Fibroblast of skin of left quadriceps (primary cell): Measurements from ENCODE around the gene VMO1.
A peak's percentile ranks its signal among the peaks of the same experiment; 100 is the strongest.
"Not testable (repeated sequence)": the region's sequence is repeated elsewhere in the genome, so short reads cannot be mapped to it uniquely, and the experiment has no call there.

ENCODE experiments used
- DNase-seq, 2 experiments: peaks; one replicate each; pipeline ENCODE4 v3.0.0-alpha.2; 2013; ENCODE audit warnings: low read depth in 2 of 2

Gene VMO1, protein sequence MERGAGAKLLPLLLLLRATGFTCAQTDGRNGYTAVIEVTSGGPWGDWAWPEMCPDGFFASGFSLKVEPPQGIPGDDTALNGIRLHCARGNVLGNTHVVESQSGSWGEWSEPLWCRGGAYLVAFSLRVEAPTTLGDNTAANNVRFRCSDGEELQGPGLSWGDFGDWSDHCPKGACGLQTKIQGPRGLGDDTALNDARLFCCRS

DNA sequence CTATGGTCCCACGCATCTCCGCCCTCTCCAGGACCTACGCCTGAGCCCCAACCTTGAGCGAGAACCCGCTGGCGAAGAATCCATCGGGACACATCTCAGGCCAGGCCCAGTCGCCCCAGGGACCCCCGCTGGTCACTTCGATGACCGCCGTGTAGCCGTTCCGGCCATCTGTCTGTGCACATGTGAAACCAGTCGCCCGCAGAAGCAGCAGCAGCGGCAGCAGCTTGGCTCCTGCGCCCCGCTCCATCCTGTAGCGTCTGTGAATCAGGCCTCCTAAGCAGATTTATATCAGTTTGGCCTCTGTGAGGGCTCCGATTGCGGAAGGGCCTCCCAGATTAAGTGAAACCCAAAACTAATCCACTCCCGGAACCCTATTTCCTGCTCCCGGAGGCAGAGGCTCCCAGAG, at the start of gene VMO1:
TSS of gene VMO1 (minus strand) at position 259 of the 406 bp plus-strand sequence. CDS start at position 247, 12 bp downstream.
- DNase-seq: no peak

DNA sequence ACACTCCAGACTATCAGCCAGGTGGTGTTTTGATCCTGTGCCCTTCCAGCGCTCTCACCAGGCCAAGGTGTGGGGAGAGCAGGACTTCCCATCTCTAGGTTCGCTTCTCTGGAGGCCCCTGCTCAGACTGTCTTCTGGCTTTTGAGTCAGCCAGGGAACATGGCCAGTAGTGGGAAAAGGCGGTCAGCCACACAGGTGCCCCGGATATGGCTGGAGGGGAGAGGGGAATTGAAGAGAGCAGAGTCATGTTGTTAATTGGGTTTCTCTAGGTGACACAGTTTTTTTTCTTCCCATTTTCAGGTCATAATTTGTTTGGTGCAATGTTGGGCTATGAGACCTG, 48.5 kb upstream of the VMO1 start:
- DNase-seq: no peak

DNA sequence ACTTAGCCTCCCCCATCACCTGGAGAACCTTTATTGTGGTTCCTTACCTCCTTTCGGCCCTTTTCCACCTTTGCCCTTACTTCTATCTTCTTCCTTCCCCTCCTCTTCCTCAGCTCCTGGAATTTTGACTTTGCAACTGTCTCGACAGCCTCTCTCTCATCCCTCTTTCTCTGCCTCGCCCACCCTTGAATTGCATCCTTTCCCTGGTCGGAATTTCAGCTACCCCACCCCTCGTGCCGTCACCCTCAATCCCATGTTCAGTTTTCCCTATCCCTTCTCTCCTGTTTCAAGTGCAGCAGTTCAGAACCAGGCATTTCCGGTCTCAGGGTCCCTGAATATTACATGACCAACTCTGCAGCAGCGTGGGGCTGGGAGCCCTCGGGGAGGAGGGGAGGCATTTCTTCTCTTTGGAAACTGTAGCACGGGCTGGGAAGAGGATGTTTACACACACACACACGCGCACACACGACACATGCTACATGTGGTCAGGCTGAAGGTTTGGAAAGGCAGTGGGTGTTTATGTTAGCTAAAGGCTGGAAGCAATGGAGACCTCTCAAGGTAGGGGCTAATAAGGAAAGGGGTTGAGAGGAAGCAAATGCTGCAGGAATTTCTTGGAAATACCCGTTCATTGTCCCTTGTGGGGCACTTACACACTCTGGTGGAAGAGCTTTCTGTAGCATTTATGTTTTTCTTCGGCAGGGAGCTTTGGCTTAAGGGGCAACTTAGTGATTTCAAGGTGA, 47.9 kb upstream of the VMO1 start:
- peak in 1 of 2 experiments; percentile 14 for DNase-seq

DNA sequence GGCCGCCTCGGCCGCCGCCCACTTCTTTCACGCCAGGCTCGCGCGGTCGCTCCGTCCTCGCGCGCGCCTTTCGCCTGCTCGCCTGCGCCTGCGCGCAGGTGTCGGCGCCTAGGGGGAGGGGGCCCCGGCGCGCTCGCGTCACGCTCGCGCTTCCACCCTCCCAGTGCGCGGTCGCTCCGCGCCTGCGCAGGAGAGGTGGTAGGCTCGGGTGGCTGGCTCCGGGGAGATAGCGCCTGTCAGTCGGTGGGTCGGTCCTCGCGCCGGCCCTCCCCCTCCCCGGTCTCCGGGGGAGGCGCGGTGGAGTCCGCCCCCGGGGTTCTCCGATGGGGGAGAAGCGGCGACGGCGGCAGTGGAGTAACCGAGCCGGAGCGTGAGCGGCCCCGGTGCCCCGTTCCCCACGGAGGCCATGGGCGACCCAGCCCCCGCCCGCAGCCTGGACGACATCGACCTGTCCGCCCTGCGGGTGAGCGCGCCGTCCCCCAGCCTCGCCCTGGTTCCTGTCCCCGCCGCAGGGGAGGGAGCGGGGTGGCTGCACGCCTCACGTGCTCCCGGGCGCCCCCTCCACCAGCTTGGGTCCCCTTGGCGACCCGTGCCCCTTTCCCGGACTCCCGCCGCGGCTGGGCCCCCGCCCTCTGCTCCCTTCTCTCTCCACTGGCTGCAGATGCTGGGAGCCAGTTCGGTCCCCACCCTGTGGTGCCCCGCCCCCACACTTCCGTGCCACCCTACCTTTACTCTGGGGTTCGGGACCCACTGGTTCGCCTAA, 47.2 kb upstream of the VMO1 start, which contains the start of gene MINK1:
TSS of gene MINK1 (plus strand) at position 163 of the 763 bp plus-strand sequence. CDS start at position 407, 244 bp downstream.
- DNase-seq: peak; percentile 87

DNA sequence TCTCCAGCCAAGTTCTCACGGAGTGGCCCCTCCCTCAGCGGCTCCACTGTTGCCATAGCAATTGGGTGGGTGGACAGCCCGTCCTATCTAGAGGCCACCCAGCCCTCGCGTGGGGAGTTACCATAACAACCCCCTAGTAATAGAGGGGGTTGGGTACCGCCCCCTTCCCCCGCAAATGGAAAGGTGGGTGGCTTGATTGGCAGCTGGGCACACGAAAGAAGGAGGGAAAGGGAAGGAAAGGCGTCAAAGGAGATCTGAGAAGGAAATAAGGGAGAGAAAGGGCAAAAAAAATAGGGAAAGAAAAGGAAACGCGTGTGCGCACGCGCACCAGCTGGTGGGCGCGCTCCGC, 46.6 kb upstream of the VMO1 start:
- not testable (repeated sequence) for DNase-seq

DNA sequence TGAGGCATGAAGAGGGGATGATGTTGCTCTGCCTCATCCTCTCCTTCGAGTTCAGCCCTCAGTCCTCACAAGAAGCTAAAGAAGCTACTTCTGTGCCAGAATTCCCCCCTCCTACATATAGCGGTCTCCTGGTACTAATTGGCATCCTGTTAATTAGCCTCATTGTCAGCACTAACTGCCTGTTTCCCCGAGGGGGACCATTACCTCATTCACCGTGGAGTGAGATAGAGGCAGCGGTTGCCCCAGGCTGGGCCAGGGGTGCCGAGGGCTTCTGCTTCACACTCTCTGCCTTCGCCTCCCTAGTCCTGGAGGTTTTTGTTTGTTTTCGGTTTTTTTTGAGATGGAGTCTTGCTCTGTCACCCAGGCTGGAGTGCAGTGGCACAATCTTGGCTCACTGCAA, 41.2 kb upstream of the VMO1 start:
- DNase-seq: no peak

DNA sequence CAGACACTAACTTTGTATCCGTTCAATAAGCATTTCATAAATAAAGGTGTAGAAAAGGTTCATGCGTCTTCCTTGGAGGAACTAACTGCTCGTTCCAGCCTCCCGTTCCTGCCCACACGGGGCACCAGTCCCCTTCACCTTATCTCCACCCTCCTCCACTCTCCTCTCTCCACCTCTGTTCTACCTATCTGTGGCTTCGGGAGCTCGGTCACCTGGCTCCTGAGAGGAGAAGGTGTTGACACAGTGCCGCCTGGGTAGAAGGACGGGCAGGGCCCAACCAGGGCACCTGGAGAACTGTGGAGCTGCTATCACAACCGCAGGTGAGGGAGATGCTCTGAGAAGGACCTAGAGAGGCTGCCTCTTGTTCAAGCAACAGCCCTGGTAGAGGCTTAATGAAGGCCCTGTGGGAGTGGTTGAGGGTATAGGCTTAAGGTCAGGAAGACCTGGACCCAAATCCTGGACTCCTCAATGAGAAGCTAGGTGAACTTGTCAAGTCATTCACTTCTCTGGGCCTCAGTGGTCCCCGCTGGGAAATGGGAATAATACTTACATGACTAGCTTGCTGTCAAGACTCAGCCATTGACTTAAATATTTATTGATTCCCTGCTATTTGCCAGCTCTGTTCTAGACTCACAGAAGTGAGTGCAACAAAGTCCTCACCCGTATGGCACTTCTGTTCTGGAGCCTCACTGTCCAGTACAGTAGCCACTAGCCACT, 37.4 kb upstream of the VMO1 start:
- DNase-seq: no peak

DNA sequence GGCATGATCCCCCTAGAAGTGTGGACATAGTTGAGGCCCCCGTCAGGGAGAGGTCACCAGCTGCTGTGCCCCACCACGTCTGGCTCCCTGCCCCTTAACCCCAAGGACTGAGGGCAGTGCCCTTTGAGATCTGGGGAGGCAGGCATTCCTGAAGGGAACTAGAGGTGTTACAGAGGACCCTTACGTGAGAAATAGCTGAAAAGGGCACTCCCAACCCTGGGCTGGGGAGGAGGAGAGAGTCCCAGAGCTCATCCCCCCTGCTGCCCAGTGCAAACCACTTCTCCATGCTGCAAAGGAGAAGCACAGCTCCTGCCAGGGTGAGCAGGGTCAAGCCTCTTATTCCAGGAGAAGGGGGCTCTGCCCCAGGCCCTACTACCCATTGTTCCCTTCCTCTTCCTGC, 36.7 kb upstream of the VMO1 start:
- no peak for DNase-seq

DNA sequence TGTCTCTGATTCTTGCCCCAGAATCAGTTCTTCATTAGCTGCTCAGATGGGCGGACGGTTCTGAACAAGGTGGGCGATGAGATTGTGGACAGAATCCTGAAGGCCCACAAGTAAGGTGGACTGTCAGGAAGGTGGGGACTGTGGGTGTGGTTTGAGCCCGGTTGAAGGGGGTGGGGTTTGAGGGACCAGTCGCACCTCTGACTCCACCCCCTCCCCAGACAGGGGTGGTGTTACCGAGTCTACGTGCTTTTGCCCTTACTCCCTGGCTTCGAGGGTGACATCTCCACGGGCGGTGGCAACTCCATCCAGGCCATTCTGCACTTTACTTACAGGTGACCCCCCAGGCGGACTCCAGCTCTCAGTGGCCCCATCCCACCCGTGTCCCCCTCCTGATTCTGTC, 32.1 kb upstream of the VMO1 start:
- DNase-seq: no peak

DNA sequence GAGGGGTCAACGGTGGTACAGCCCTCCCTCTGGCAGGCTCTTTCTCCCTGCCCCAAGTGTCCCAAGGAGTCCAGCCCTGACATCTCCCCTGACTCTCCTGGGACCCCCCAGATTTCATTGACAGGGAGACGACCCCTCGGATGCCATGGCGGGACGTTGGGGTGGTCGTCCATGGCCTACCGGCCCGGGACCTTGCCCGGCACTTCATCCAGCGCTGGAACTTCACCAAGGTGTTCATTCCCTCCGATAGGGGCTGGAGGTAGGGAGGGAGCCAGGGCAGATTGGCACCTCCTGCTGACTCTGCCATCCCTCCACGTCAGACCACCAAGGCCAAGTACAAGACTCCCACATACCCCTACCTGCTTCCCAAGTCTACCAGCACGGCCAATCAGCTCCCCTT, 30.7 kb upstream of the VMO1 start:
- no peak for DNase-seq

DNA sequence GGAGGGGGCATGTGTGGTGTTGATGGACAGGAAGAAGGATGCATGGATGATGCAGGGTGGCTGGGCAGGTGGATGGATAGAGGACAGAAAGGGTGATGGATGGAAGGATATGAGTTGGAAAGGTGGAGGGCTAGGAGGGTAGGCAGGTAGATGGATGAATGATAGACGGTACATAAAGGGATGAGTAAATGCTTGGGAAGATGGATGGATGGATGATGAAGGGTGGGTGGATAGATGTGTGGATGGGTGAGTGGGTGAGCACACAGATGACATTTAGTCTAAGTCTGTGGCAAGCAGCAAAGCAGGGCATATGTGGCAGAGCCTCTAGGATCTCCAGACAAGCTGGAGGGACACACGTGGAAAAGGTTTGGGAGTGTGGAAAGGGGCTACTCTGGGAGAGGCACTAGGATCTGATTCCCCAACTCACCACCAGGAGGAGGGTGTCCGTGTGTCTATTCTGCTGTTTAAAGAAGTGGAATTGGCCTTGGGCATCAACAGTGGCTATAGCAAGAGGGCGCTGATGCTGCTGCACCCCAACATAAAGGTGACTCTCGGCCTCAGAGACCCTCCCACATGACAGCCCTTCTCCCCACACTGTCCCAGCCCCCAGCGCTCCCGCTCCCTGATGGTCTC, 29.0 kb upstream of the VMO1 start:
- DNase-seq: no peak

DNA sequence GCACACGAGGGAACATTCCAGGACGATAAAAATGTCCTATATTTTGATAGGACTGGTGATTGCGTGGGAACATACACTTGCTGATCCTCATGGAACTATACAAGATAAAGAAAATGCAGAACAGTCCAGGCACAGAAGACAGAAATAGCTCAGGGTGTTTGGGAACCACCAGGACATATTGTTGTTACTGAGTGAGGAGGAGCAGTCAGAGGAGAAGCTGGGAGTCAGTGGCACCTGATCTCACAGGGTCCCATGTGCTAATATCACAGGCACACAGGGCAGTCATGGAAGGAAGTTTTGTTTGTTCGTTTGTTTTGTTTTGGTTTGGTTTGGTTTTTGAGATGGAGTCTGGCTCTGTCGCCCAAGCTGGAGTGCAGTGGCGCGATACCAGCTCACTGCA, 26.5 kb upstream of the VMO1 start:
- no peak for DNase-seq

DNA sequence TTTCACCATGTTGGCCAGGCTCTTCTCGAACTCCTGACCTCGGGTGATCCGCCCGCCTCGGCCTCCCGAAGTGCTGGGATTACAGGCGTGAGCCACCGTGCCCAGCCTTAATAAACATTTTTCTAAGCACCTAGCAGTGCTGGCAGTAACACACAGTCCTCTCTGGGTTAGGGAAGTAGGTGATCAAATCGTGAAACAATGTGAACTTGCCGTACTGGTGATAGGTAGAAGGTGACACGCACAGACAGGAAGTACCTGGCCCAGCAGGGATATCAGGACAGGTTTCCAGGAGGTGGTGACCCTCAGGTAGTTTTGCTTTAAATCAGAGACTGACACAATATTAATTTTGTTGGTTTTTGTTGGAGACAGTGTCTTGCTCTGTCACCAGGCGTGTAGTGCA, 25.3 kb upstream of the VMO1 start:
- no peak for DNase-seq

DNA sequence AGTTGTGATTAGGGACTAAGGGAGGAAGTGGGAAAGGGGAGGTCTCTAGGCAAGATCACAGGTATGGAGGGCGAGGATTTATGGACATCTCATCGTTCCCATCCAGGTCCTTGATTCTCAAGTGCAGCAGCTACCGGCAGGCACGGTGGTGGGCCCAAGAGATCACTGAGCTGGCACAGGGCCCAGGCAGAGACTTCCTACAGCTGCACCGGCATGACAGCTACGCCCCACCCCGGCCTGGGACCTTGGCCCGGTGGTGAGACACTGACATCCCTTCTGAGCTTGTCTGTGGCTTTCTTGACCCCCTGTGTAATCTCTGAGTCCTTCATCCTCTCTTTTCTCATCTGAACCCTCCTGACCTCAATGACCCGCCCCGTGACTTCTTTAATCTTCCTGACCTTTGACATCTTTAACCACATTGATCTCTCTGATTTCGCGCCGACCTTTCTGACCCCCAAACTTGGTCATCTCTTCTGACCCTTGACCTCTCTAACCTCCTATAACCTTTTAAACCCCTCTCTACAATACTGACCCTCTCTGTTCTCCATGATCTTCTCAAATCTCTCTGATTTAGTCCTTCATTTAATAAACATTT, 24.6 kb upstream of the VMO1 start:
- no peak for DNase-seq

DNA sequence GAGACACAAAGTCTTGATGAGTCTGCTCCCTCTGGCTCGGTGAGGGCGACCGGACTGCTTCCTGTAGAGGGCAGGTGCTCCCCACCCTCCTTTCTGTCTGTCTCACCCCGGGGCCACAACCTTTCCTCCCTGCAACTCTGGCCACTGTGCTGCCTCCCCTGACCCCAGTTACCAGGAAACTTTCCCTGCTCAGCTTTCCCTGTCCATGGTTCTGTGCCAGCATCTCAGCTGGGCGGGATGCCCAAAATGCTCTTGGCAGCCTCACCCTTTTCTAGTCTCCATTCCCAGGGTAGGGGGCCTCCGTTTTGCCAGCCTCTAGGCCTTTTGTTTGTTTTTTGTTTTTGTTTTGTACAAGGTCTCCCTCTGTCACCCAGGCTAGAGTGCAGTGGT, 22.2 kb upstream of the VMO1 start:
- DNase-seq: no peak

DNA sequence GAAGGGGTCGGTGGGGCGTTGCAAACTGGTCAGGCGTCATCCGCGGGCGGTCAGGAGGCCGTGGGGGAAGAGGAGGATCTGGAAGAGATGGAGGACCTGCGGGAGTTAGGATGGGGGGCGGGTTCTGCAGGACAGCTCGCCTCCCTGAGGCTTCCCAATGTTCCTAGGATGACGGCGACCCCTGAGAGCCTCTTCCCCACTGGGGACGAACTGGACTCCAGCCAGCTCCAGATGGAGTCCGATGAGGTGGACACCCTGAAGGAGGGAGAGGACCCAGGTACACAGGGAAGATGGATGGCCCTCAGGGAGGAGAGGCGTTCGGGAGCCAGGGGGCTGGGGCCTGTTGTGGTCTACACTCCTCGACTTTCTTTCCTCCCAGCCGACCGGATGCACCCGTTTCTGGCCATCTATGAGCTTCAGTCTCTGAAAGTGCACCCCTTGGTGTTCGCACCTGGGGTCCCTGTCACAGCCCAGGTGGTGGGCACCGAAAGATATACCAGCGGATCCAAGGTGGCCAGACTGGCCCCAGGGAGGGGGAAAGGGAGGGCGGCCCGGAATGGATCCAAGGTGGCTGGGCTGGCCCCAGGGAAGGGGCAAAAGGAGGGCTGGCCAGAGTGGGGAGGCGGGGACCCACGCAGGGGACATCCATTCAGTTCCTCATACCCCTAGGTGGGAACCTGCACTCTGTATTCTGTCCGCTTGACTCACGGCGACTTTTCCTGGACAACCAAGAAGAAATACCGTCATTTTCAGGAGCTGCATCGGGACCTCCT, 21.6 kb upstream of the VMO1 start:
- no peak for DNase-seq

DNA sequence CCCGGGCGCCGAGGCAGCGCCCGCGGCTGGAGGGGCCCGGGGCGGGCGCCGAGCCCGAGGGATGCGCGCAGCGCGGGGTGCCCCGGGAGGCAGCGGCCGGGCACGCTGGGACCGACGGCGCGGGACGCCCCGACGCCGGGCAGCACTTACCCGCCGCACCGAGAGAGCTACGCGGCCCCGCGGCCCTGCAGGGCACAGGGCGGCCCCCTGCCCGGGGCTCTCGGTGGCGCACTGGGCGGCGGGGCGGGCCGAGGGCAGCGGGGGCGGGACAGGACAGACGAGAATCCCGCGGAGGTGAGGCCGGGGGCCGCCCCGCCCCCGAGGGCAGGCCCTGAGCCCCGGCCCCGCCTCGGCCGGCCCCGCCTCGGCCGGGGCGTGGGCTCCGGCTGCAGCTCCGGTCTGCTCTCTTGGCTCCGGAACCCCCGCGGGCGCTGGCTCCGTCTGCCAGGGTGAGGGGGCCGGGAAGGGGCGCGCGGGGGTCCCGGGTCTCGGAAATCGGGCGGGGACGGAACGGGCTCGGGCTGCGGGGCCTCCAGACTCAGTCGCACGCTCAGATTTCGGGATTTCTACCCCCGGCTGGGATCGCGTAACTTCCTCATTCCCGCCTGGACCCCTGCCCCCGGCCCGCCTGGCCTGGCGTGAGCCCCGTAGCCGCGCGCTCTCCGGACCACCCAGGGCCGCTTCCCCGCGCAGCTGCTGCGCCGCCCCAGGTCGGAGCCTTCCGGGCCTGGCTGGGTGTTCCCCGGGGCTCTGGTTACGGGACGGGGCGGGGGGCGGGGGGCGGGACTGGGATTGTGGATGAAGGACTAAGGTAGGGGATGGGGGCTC, 20.8 kb upstream of the VMO1 start, which contains the start of gene PLD2:
TSS of gene PLD2 (plus strand) at position 376 of the 828 bp plus-strand sequence. CDS start 621 bp downstream, outside the sequence.
- peak in 1 of 2 experiments; percentile 31 for DNase-seq

DNA sequence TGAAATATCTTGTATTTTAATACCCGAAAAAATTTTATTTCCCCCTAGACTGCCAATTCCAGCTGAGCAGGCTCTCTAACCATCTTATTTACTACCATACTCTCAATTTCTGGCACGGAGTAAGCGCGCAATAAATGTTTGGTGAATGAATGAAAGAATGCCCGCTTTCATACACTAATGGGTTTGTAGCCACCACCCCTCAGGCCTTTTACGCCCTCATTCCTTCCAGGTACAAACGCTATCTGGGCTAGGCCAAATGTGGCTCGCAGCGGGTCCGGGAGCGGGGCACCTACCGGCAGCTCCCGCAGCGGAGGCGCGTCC, 20.3 kb upstream of the VMO1 start:
- no peak for DNase-seq

DNA sequence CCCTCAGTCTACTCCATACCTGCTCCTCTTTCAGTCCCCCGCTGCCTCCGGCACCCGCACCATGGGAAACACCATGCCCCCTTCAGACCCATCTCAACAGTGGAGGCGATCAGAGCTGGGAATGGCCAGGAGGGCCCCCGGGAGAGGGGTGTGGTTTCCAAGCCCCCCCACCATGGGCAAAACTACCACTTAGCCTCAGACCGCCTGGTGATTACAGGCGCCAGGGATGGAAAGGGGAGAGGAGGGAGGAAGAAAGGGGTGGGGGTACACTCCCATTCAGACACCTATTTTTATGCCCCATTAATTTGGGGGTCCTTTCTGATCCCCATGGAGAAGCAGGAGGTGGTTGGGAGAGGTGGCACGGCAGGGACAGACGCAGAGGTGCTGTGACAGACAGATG, 16.1 kb upstream of the VMO1 start, which contains the start of gene C17orf114:
TSS of gene C17orf114 (minus strand) at position 101 of the 400 bp plus-strand sequence.
- DNase-seq: no peak
